GM19468 (cell line): ENCODE measurements around the gene COX10.

Experiments
- ATAC-seq: cut with Tn5 transposase; IDR thresholded peaks from one replicate; pipeline ENCODE4 v1.9.1; 2021; ENCODE audit warnings: mild to moderate bottlenecking, moderate library complexity, moderate number of reproducible peaks; ENCODE audit not compliant: unreplicated experiment; ENCODE audit errors: extremely low read depth

The COX10 gene

DNA sequence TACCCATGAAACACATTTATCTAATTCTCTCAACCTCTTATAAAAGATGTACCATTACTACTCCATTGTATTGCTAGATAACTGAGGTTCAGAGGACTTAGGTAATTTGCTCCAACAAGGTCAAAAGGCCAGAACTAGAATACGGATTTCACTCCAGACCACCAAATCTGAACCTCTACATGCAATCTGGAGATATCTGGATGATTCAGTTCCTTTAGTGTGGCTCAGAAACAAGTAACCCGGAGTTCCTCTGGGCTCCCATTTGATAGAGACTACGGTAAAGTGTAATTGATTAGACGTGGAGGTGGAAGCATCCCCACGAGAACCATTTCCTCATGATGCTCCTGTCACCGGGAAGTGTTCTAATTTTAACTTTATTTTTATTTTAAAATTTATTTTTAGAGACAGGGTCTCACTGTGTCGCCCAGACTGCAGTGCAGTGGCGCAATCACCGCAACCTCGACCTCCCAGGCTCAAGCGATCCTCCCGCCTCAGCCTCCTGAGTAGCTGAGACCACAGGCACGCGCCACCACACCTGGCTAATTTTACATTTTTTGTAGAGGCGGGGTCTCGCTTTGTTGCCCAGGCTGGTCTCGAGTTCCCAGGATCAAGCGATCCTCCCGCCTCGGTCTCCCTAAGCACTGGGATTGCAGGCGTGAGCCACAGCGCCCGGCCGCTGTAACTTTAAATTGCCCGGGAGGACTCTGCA is 608 bp upstream of the COX10 start:
- ATAC-seq = no peak

DNA sequence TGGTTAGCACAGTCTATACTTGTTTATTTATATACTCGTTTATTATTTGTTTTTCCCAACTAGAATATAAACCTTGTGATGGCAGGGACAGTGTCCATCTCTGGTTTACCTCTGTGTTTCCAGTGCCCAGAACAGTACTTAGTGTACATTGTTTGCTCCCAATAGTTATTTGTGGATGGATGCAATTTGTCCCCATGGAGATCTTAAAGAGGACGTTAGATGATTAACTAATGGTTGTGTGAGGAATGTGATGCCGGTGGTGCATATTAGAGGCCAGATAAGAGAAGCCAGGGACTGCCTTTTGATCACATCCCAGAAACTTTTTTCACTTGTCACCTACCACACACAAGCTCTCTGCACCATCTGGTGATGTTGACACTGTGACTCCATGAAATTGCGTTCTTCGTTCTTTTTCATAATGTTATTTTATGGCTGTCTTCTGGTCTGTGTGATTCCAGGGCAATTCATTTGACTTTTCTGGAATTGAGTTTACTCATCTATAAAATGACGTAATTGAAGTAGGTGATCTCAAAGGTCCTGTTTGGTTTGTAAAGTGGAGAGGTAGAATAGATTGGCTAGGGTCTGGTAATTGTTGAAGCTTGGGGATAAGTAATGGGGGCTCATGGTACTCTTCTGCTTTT is 1.2 kb downstream of the COX10 start:
- ATAC-seq = no peak

DNA sequence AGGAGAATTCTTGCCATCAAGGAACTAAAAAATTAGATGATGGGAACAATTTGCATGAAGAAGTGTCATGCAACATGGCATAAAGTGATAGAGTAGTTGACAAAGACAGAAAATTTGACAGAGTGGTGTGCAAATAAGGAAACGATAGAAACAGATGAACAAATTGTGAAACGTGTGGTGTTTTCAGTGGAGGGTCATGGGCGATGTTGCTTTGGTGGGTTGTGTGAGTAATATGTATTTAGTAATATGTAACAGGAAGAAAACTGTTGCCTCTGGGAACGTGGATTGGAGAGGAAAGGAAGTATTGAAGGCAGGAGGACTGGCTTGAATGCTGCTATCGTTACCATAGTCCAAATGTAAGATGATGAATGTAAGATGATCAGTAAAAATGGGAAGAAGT is 3.6 kb downstream of the COX10 start:
- no peak for ATAC-seq

DNA sequence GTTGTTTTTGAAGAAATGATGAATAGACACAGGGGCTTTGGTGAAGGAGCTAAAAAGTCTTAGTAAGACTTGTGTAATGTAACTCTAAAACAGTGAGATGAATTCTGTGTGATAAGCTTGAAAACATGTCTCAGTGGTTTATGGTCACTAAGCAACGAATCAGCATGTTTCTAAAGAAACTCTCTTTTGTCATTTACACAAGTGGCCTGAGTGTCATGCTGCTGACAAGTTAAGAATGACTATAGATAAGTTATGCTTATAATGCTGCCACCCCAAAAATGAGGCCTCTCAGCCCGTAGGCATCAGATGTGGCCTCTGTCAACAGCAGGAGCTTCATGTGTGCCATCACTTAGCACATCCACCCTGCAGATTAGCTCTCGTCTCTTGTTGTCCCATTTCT is 8.7 kb downstream of the COX10 start:
- ATAC-seq = no peak

DNA sequence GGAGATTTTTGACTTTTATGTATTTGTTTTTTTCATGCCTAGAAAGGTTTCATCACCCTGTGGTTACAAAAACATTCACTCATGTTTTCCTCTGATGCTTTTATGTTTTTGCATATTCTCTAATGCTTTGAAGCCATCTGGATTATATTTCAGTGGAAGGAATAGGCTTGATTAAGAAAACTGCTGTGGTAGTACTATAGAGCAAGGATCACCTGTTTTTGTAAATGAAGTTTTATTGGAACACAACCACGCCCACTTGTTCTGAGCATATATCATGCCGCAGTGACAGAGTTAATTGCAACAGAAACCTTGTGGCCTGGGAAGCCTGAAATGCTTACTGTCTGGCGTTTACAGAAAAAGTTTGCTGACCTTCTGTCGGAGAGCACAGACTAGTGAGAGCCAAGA is 11.5 kb downstream of the COX10 start:
- ATAC-seq = no peak

DNA sequence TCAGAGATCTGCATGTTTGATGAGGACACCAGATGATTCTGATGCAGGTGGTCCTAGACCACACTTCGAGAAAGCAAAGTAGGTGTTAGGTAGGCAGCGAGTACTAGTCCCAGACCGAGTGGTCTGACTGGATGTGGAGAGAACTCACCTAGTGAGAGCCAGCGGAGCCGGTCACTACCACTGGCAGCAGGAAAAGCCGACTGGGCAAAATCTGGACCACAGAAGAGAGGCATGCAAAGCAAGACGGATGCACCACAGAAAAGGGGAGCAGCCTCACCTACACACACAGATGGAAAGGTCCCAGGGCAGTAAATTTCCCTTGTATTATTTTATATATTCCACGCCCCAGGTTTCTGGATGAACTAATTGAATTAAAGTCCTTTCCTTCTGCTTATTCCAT is 13.5 kb downstream of the COX10 start:
- ATAC-seq = no peak

DNA sequence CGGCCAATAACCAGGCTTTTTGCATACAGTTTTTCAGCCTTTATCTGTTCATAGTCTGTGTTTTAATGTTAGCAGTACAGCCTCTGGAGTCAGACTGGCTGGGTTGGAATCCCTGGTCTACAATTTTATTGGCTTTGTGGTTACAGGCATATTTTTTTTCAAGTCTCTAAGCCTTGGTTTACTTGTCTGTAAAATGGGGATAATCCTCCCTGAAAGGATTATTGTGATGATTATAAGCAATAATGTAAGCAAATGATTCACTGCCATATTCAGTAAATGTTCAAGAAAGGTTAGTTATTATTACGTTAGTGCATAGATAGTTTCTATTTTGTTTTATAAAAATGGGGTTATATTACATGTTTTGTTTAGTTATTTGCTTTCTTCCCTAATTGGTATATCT is 15.7 kb downstream of the COX10 start:
- ATAC-seq = no peak

DNA sequence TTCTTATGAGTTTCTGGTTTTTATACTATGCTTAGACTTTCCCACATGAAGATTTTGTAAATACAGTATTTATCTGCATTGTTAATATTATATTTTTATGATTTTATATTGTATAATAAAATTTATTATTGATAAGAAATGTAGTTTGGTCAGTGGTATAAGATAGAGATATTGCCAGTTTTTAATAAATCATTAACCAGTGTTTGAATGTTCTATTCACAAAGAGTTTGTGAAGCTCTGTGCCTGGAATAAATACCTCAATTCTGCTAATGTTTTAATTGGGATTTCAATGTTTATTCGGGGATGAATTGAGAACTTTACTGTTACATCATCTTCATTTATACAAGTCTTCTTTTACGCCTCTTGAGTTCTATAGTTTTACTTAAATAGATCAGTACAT is 16.9 kb downstream of the COX10 start:
- ATAC-seq = no peak

DNA sequence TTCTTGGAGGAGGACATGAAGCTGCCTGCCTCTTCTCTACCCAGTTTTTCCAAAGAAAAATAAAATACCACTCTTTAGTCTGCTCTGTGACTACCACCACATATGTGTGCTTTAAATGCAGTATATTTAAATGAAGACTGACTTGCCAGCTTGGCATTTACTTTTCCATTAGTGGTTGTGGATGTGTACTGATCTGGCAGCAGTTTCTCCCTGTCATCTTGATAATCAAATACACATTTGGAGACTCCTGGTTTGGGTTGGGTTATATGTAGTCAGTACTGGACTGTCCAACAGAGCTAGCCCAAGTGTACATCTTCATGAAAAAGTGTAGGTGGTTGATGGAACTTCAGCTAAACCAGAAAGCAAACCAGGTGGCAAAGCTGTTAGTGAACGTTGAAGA is 19.9 kb downstream of the COX10 start:
- no peak for ATAC-seq

DNA sequence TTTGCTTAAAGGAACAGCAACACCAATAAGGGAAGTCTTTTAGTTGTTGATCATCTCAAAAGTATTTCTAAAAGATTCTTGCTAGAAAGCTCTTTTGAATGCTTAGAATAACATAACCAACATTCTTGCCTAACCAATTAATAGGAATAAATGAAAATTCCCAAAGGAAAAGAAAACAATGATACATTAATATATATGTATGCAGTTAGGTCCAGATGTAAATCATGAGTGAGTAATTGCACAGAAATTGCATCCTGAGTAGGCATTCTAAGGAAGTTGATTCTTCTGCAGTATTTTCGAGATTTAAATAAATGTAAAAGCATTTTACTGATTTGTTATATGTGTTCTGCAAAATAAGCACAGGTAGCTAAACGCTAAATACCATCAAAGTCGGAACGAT is 22.1 kb downstream of the COX10 start:
- ATAC-seq = no peak

DNA sequence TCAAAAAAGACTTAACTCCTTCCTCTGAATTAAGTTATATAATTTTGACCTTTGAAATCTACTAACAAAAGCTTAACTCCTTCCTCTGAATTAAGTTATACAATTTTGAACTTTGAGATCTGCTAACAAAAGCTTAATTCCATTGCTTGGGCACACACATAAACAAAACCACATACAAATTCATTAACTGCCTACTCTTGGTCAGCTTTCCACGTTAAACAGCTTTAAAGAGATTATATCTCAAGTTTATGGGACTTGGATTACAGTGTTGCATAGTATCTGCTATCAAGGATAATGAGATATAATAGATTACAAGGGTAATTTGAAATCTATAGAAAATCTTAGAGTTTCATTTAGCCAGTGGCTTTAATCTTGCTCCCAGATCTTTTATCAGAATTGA is 23.5 kb downstream of the COX10 start:
- no peak for ATAC-seq

DNA sequence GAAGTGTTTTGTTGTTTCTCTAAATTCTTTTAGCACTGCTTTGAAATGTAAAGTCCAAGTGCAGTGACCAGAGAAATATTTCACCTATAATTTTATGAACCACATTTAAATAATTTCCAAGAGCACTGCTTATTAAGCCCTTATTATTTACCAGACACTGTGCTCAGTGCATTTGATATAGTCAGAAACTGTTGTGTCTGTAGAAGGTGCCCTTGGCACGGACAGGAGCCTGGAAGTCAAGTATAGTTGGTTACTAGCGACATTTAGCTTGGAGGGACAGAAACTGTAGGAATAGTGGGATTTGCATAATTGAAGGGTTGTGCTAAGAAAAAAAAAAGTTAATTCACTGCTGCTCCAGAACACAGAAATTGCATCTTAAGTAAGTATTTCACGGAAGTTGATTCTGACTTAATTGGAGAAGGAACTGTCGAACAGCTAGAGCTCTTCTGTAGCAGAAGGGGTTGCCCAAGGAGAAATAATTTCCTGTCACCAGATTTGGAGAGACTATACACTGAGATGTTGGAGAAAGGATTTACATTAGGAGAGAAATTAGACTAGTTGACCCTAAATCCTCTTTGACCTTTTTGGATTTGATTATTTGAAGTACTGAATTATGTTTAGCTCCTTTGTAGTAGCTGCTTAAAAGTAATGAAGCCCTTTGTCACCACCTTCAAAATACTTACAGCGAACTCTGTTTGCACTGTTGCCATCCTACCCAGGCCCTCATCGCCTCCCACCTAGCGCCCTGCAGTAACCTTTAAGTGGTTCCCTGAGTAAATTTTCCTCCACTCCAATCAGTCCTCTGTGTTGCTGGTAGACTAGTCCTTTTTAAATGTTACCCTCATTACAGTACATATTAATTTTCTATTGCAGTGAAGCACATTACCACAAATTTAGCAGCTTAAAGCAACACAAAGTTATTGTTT is 25.6 kb downstream of the COX10 start:
- ATAC-seq = no peak

DNA sequence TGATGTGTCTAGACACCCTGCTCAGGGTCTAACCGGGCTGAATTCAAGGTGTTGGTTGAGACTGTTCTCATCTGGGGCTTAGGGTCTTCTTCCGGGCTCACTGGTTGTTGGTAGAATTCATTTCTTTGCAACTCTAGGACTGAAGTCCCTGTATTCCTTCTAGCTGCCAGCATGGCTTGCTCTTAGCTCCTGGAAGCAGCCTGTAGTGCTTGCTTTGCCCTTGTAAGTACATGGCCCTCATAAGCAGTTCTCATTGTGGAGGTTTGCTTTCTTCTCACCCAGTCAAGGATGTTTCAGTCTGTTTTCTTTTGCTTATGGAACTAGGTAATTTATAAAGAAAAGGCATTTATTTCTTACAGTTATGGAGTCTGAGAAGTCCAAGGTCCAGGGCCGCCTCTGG is 26.3 kb downstream of the COX10 start:
- no peak for ATAC-seq

DNA sequence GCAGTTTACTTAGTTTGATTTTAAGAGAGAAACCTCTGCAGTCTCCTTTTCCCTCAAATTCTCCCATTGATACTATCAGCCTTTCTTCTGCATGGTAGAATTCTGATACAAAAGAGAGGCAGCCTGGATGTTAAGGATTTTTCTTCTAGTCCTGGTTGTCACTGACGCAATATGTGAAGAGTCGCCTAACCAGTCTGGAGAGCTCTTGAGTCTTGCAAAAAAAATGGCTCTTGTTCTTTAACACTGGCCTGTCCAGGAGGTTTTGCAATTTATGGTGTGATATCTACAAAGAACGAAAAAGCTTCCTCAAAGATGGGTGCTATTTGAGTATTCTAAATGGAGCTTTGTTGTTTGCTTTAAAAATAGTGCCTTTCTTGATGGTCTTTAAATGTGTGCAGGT is 28.9 kb downstream of the COX10 start:
- no peak for ATAC-seq

DNA sequence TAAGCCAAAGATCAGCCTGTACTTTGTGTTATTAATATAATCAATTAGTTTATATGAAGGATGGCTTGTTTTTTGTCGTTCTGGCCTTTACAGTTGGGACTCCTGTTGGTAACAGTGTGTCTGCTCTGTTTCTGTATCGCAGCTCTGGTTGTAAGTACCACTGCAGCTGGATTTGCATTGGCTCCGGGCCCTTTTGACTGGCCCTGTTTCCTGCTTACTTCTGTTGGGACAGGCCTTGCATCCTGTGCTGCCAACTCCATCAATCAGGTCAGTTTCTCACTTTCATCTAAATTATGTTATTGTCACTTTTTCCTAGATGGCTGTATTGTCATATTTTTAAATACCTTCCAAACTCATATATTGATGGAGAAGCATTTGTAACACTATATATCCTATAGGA is 32.7 kb downstream of the COX10 start:
- no peak for ATAC-seq

DNA sequence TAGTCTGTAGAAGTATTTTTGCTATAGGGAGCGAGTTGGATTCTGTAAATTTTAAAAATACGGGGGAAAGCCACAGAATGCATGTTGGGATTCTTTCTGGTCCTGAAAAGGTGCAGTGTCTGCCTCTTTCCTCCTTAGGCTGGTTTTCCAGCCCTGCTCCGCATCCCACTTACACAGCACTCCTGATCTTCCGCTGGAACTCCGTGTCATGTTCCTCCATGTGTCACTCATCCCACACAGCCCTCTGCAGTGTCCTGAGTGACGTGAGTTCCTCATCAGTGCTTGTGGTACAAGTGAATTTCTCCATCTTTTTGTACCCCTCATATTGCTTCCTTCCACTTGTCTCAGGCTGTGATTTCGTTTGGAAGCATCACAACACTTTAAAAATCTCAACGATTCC is 34.5 kb downstream of the COX10 start:
- no peak for ATAC-seq

DNA sequence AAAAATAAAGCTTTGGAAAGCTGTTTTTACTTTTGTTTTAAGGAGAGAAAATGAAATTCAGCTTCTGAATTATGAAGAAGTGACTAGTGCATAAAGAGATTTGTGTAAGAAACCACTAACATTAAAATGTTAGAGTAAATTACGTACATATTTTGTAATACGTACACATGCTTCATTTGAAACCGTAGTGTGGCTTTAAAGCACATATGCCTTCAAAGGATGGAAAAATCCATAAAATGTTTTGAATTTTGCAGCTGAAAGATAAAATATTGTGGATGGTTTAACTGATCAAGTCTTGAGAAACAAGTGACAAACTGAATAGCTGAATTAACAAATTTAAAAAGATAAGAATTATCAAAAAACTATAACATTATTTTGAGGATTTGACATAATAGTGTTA is 35.4 kb downstream of the COX10 start:
- ATAC-seq = no peak

DNA sequence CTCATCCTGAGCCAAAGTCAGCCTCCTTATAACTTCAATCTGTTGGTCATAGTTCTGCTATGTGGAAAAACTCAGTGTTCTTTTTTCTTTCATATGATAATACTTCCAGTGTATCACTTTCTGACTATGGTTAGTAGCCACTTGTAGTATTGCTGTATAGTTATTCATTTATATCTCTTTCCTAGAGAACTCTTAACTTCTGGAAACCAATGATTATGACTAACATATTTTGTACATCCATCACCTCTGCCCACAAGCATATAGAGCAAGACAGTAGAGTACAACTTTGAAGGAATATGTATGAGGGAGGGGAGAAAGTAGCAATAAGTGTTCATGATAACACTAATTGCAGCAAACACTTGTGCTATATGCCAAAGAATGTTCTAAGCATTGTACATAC is 38.6 kb downstream of the COX10 start:
- no peak for ATAC-seq

DNA sequence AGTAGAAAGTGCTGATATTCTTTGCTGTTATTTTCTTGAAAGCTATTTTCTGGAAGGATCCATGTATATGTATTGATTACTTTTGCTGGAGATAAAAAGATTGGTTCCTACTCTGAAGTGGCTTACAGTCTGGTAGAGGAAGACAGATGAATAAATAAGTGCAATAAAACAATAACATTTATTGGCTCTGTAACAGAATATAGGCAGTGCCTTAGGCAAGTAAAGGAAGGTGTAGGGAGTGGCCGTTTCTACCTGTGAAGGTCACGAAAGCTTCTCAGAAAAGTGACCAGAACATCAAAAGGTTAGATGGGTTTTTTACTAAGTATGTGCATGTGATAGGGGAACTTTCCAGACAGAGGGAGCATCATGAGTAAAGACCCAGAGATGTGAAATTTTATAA is 43.1 kb downstream of the COX10 start:
- no peak for ATAC-seq

DNA sequence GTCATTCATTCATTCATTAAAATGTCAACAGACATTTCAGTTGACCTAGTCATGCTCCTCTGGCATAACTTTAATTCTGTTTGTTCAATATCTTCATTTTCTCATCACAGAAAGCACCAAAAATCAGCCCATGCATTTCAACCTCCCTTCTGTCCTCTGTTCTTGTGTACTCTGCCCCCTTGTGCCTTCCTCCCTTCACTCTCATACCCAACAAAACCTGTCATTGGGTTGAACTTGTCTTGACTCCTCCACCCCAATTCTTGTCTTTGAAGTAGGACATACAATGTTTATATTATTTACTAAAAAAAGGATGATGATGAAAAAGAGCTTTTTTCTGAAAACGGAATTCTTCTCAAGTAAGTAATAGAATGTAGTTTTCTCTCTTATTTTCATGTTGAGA is 43.8 kb downstream of the COX10 start:
- ATAC-seq = no peak
